ENCODE measurements around the gene PCDHGB7.
"Not testable (repeated sequence)": the region's sequence is repeated elsewhere in the genome, so short reads cannot be mapped to it uniquely, and the experiment has no call there.

The PCDHGB7 gene

DNA sequence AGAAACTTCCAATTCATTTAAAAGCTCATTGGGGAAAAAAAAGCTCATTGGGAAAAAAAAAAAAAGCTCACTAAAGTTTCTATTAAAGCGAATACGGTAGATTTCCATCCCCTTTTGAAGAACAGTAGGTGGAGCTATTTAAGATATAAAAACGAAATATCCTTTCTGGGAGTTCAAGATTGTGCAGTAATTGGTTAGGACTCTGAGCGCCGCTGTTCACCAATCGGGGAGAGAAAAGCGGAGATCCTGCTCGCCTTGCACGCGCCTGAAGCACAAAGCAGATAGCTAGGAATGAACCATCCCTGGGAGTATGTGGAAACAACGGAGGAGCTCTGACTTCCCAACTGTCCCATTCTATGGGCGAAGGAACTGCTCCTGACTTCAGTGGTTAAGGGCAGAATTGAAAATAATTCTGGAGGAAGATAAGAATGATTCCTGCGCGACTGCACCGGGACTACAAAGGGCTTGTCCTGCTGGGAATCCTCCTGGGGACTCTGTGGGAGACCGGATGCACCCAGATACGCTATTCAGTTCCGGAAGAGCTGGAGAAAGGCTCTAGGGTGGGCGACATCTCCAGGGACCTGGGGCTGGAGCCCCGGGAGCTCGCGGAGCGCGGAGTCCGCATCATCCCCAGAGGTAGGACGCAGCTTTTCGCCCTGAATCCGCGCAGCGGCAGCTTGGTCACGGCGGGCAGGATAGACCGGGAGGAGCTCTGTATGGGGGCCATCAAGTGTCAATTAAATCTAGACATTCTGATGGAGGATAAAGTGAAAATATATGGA, 13.0 kb downstream of the PCDHGB7 start, which contains the start of gene PCDHGA12:
TSS of gene PCDHGA12 (plus strand) at position 176 of the 782 bp plus-strand sequence. CDS start at position 429, 253 bp downstream.
- peak; percentile 79 for DNase-seq (ENCODE audit: low spot score)

GRCh38 chr5:141431286-141431685, 13.8 kb downstream of the PCDHGB7 start:
- DNase-seq (ENCODE audit: low spot score) = no peak

DNA sequence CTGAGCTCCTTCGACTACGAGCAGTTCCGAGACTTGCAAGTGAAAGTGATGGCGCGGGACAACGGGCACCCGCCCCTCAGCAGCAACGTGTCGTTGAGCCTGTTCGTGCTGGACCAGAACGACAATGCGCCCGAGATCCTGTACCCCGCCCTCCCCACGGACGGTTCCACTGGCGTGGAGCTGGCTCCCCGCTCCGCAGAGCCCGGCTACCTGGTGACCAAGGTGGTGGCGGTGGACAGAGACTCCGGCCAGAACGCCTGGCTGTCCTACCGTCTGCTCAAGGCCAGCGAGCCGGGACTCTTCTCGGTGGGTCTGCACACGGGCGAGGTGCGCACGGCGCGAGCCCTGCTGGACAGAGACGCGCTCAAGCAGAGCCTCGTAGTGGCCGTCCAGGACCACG, 14.8 kb downstream of the PCDHGB7 start:
- DNase-seq (ENCODE audit: low spot score) = not testable (repeated sequence)

DNA sequence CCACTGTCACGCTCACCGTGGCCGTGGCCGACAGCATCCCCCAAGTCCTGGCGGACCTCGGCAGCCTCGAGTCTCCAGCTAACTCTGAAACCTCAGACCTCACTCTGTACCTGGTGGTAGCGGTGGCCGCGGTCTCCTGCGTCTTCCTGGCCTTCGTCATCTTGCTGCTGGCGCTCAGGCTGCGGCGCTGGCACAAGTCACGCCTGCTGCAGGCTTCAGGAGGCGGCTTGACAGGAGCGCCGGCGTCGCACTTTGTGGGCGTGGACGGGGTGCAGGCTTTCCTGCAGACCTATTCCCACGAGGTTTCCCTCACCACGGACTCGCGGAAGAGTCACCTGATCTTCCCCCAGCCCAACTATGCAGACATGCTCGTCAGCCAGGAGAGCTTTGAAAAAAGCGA, 15.2 kb downstream of the PCDHGB7 start:
- DNase-seq (ENCODE audit: low spot score) = not testable (repeated sequence)

DNA sequence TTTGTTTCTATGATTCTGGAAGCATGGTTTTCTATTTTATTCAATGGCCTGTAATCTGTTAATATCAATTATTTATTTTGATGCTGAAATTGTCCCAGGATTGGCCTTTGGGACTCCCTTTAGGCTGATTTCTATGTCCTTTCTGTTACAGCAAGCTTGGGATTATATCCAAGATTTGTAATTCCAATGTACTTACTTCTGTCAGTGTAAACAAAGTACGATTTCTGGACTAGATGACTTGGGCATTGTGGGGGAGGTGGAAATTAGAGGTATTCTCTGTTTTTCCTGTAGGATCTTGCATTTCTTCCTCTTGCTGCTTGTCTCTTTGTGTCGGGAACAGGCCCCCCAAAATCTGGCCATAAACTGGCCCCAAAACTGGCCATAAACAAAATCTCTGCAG, 16.5 kb downstream of the PCDHGB7 start:
- DNase-seq (ENCODE audit: low spot score) = peak; percentile 45

DNA sequence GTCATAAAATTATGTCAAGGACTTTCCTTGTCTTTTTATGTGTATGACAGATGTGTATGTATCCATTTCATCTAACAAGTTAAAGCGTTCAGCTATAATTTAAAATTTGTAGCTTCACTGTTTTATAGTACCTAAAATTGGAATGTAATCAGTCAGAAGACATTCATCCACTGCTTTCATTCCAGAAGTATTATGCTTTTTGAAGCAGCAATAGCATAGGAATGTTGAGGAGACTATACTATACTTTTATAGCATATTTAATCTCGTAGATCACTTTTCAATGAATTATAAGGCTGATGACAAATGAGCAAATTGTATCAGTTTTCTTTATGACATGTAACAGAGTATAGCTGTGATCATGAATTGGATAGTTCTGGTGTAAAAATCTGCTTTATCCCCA, 19.7 kb downstream of the PCDHGB7 start:
- DNase-seq (ENCODE audit: low spot score) = peak; percentile 58

DNA sequence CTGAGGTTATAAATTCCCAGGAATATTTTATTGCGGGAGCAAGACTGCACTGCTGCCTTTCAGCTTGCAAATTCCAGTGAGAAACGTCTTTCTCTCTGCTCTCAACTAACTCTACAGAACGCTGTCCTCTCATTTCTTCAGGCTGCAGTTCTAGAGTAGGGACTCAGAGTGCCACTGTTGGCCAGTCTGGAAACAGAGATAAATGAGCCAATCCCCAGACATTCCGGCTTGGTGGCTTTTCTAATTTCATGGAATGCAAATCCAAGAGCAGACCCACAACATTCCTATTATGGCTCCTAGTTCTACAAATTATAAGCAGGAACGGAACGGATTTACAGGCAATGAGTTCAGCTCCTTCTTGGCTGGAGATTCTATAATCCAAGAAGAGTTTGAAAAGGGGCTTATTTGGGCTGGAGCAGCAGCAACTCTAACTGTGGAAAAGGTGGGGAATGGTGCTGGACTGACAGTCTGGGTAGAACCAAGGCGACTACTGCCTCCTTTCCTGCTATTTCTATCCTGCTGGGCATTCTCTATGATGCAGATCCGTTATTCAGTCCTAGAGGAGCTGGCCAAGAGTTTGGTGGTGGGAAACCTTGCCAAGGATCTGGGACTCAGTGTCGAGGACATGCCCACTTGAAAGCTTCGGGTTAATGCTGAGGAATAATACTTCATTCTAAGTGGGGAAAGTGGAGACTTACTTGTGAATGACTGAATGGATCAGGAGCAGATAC, 22.1 kb downstream of the PCDHGB7 start:
- no peak for DNase-seq (ENCODE audit: low spot score)

GRCh38 chr5:141440341-141440740, 22.9 kb downstream of the PCDHGB7 start:
- DNase-seq (ENCODE audit: low spot score) = no peak

GRCh38 chr5:141441571-141442170, 24.2 kb downstream of the PCDHGB7 start:
- no peak for DNase-seq (ENCODE audit: low spot score)

DNA sequence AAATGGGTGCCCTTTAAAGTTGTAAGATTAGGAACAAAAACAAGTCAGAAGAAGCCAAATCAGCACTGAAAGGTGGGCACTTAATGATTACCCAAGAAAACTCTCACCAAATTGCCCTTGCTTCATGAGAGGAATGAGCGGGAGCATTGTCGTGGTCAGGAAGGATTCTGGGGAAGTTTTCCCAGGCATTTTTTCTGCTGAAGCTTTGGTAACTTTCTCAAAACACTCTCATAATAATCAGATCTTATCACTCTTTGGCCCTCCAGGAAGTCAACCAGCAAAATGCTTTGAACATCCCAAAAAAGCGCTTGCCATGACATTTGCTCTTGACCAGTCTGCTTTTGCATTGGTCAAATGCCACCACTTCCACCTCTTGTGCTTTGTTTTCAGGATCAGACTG, 47.9 kb downstream of the PCDHGB7 start:
- no peak for DNase-seq (ENCODE audit: low spot score)
